GM12878 (cell line): Measurements from ENCODE around the gene MEI1. TPM values are rescaled to one million over a fixed set of nuclear protein-coding genes. Genes with fewer than 3 reads are reported as not detected.
A peak's percentile ranks its signal among the peaks of the same experiment; 100 is the strongest.

Experiments
- ATF7 ChIP-seq: fragments of 450-650 bp; IDR thresholded peaks from 2 replicates; pipeline ENCODE4 v1.6.1; 2016; ENCODE audit warnings: low read depth, mild to moderate bottlenecking
- BHLHE40 ChIP-seq, 2 experiments: fragments of 450-650 bp in 1 of 2; IDR thresholded peaks; 2 replicates each; pipeline ENCODE4 v1.6.1; 2011 to 2017; ENCODE audit warnings: low read depth in 2 of 2, borderline replicate concordance in 1 of 2, improper control_type of control experiment in 1 of 2, low read length in 1 of 2, mild to moderate bottlenecking in 1 of 2
- CREB1 ChIP-seq: IDR thresholded peaks from 2 replicates; pipeline ENCODE4 v1.6.1; 2012; ENCODE audit warnings: low read depth, mild to moderate bottlenecking, inconsistent platforms
- CREM ChIP-seq: IDR thresholded peaks from 2 replicates; pipeline ENCODE4 v1.6.1; 2014; ENCODE audit warnings: antibody characterized with exemption, low read depth
- EZH2 ChIP-seq: IDR thresholded peaks from 2 replicates; pipeline ENCODE4 v1.6.1; 2012; ENCODE audit warnings: low read depth, mild to moderate bottlenecking, control low read depth, inconsistent platforms, low read length, borderline replicate concordance; ENCODE audit not compliant: control insufficient read depth
- GABPA ChIP-seq: IDR thresholded peaks from 2 replicates; pipeline ENCODE4 v1.6.1; 2014; ENCODE audit warnings: antibody characterized with exemption, low read depth, mild to moderate bottlenecking, inconsistent platforms
- GATAD2B ChIP-seq: fragments of 450-650 bp; conservative IDR thresholded peaks from 2 replicates; pipeline ENCODE4 v1.6.1; 2017; ENCODE audit warnings: low read depth, mild to moderate bottlenecking, moderate library complexity
- HDGF ChIP-seq: fragments of 450-650 bp; IDR thresholded peaks from 2 replicates; pipeline ENCODE4 v1.6.1; 2016; ENCODE audit warnings: antibody characterized with exemption
- IKZF1 ChIP-seq: fragments of 450-650 bp; conservative IDR thresholded peaks from 2 replicates; pipeline ENCODE4 v1.6.1; 2017; ENCODE audit warnings: antibody characterized with exemption, mild to moderate bottlenecking
- MEF2A ChIP-seq: IDR thresholded peaks from 2 replicates; pipeline ENCODE4 v1.6.1; 2011; ENCODE audit warnings: low read depth, mild to moderate bottlenecking, low read length, moderate library complexity; ENCODE audit not compliant: insufficient read depth
- MEF2B ChIP-seq: fragments of 450-650 bp; IDR thresholded peaks from 2 replicates; pipeline ENCODE4 v1.6.1; 2018; ENCODE audit warnings: mild to moderate bottlenecking, moderate library complexity; ENCODE audit not compliant: partially characterized antibody, poor library complexity, severe bottlenecking
- MTA2 ChIP-seq: fragments of 450-650 bp; IDR thresholded peaks from 2 replicates; pipeline ENCODE4 v1.6.1; 2016; ENCODE audit warnings: low read depth, mild to moderate bottlenecking, moderate library complexity
- NR2C2 ChIP-seq: IDR thresholded peaks from 2 replicates; pipeline ENCODE4 v1.6.1; 2011; ENCODE audit warnings: borderline replicate concordance, low read depth; ENCODE audit not compliant: control insufficient read depth, insufficient read length
- RBBP5 ChIP-seq: fragments of 200-600 bp; sonication (generic); conservative IDR thresholded peaks from 2 replicates; pipeline ENCODE4 v1.6.1; 2016
- SIN3A ChIP-seq: IDR thresholded peaks from 2 replicates; pipeline ENCODE4 v1.6.1; 2012; ENCODE audit warnings: low read depth, low read length, improper control_type of control experiment
- SMARCA5 ChIP-seq: fragments of 450-650 bp; IDR thresholded peaks from 2 replicates; pipeline ENCODE4 v1.6.1; 2017; ENCODE audit warnings: mild to moderate bottlenecking
- SMC3 ChIP-seq: IDR thresholded peaks from 2 replicates; pipeline ENCODE4 v1.6.1; 2011; ENCODE audit warnings: low read length, improper control_type of control experiment, borderline replicate concordance
- SPI1 ChIP-seq: IDR thresholded peaks from 2 replicates; pipeline ENCODE4 v1.6.1; 2011; ENCODE audit warnings: low read depth, mild to moderate bottlenecking, low read length, moderate library complexity, borderline replicate concordance; ENCODE audit not compliant: insufficient read depth
- TBL1XR1 ChIP-seq: IDR thresholded peaks from 2 replicates; pipeline ENCODE4 v1.6.1; 2012; ENCODE audit warnings: low read depth, low read length, improper control_type of control experiment
- TCF12 ChIP-seq: IDR thresholded peaks from 2 replicates; pipeline ENCODE4 v1.6.1; 2011; ENCODE audit warnings: low read depth, mild to moderate bottlenecking, low read length
- TCF3 ChIP-seq: IDR thresholded peaks from 2 replicates; pipeline ENCODE4 v1.6.1; 2012; ENCODE audit warnings: low read depth, mild to moderate bottlenecking, low read length, borderline replicate concordance; ENCODE audit not compliant: insufficient read depth
- WRNIP1 ChIP-seq: IDR thresholded peaks from 2 replicates; pipeline ENCODE4 v1.6.1; 2011; ENCODE audit warnings: low read depth, low read length, improper control_type of control experiment, borderline replicate concordance
- ZNF384 ChIP-seq: IDR thresholded peaks from 2 replicates; pipeline ENCODE4 v1.6.1; 2012; ENCODE audit warnings: low read depth, mild to moderate bottlenecking, low read length, improper control_type of control experiment, borderline replicate concordance
- polyA plus RNA-seq, 11 experiments: library from polyadenylated mRNA; depleted of rRNA in 4 of 11; unstranded in 6 of 11; stranded (reverse) in 5 of 11; fragments of >200 nt; fragmentation: Nextera tagmentation in 4 of 11; fragmentation: Illumina TruSeq in 1 of 11; extraction: Ambion mirVana in 4 of 11; extraction: Trizol in 1 of 11; gene quantifications; 1 replicate in 1 of 11; 2 replicates in 10 of 11; pipeline versions ENCODE4 v1.2.1 to v1.2.3, GENCODE V29; 2011 to 2016; ENCODE audit warnings: inconsistent platforms in 2 of 11, missing spikeins in 2 of 11, low read depth in 1 of 11
- total RNA-seq, 4 experiments: library from RNA; depleted of rRNA in 3 of 4; stranded (reverse); fragments of >200 nt in 3 of 4; fragmentation: Illumina TruSeq in 1 of 4; extraction: Trizol in 1 of 4; gene quantifications; 2 replicates each; pipeline versions ENCODE4 v1.2.1 to v1.2.3, GENCODE V29; 2013 to 2021
- TF ChIP-seq, protein P1 (sequence below): fragments of 450-650 bp; IDR thresholded peaks from 2 replicates; pipeline ENCODE4 v1.6.1; 2016; ENCODE audit warnings: mild to moderate bottlenecking
- TF ChIP-seq, protein P2 (sequence below), 3 experiments: IDR thresholded peaks in 2 of 3; conservative IDR thresholded peaks in 1 of 3; 2 replicates each; pipeline ENCODE4 v1.5.1; 2011; ENCODE audit warnings: low read depth in 3 of 3, low read length in 3 of 3, mild to moderate bottlenecking in 3 of 3, control low read depth in 2 of 3, moderate library complexity in 2 of 3, inconsistent platforms in 1 of 3, mixed read lengths in 1 of 3; ENCODE audit not compliant: control insufficient read depth in 2 of 3, insufficient read depth in 1 of 3; ENCODE audit errors: extremely low read depth in 1 of 3
- TF ChIP-seq, protein P3 (sequence below): IDR thresholded peaks from 2 replicates; pipeline ENCODE4 v1.6.1; 2011; ENCODE audit warnings: borderline replicate concordance, low read depth, mild to moderate bottlenecking, moderate library complexity, mixed read lengths, low read length; ENCODE audit not compliant: insufficient read depth; ENCODE audit errors: extremely low read length

MEI1 gene
- total and polyA plus RNA-seq, 10 of the 15 experiments (the other 5 are each of a cell fraction or from before 2014, with no cell fraction given) = 27.9 to 48.9 (median 35.8) TPM

DNA sequence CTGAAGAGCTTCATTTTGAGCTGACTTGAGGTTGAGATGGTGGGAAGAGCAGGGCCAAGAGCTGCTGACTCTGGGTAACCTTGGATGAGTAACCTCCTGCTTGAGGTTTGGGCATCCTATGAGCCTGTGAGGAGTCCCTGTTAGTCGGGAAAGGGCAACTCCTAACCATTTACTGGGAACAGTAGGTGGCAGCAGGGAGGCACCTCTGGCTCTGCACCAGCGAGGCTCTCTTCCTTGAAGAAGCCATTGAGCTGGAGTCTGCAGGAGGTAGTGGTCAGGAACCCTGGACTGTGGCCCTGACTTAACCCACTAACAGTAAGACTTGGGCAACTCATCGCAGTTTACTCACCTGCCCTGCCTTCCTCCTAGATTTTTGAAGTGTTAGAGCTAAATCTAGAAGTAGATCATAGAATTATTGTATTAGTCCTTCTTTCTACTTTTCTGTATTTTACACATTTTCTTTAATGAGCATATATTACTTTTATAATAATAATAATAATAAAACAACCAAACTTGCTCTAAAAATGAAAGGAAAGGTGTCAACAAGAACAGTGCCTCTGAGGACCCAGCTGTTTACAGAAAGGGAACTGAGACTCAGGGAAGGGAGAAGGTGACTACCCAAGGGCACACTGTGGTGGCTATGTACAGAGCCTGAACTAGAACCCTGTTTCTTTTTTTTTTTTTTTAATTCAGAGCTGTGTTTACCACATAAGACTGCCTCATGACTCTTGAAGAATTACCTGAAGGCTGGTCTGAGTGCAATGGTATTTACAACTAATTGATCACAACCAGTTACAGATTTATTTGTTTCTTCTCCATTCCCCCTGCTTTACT, 47.5 kb downstream of the MEI1 start (continued):
- TF ChIP-seq, protein P1, sequence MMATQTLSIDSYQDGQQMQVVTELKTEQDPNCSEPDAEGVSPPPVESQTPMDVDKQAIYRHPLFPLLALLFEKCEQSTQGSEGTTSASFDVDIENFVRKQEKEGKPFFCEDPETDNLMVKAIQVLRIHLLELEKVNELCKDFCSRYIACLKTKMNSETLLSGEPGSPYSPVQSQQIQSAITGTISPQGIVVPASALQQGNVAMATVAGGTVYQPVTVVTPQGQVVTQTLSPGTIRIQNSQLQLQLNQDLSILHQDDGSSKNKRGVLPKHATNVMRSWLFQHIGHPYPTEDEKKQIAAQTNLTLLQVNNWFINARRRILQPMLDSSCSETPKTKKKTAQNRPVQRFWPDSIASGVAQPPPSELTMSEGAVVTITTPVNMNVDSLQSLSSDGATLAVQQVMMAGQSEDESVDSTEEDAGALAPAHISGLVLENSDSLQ = no peak
- TF ChIP-seq SMC3 (peak; percentile 51; the same call in 1 of the 2 replicates), ZNF384 (peak; percentile 97), SIN3A (peak; percentile 65; the same call in 1 of the 2 replicates), CREM (0 out of 2 replicates have a peak, but pooled peaks have one; percentile 15), HDGF (0 out of 2 replicates have a peak, but pooled peaks have one; percentile 24), MEF2B (peak; percentile 20), MEF2A (0 out of 2 replicates have a peak, but pooled peaks have one; percentile 17), RBBP5 (no peak), TBL1XR1 (no peak), GABPA (no peak), EZH2 (no peak), SMARCA5 (peak; percentile 89), GATAD2B (0 out of 2 replicates have a peak, but pooled peaks have one; percentile 13), NR2C2 (no peak), TCF12 (peak; percentile 92), CREB1 (no peak), IKZF1 (peak; percentile 40; the same call in 1 of the 2 replicates), MTA2 (0 out of 2 replicates have a peak, but pooled peaks have one; percentile 26), SPI1 (peak; percentile 94), BHLHE40 (IDR thresholded peaks at IDR 0.05; ENCODE audit: borderline replicate concordance in 1 of 2, low read depth in 2 of 2, low read length in 1 of 2) (peak in 1 of 2 experiments; percentile 48; a peak in 1 of 4 replicates), ATF7 (peak; percentile 58; the same call in 1 of the 2 replicates), TCF3 (peak; percentile 80), WRNIP1 (peak; percentile 66; the same call in 1 of the 2 replicates)
- TF ChIP-seq, protein P2, sequence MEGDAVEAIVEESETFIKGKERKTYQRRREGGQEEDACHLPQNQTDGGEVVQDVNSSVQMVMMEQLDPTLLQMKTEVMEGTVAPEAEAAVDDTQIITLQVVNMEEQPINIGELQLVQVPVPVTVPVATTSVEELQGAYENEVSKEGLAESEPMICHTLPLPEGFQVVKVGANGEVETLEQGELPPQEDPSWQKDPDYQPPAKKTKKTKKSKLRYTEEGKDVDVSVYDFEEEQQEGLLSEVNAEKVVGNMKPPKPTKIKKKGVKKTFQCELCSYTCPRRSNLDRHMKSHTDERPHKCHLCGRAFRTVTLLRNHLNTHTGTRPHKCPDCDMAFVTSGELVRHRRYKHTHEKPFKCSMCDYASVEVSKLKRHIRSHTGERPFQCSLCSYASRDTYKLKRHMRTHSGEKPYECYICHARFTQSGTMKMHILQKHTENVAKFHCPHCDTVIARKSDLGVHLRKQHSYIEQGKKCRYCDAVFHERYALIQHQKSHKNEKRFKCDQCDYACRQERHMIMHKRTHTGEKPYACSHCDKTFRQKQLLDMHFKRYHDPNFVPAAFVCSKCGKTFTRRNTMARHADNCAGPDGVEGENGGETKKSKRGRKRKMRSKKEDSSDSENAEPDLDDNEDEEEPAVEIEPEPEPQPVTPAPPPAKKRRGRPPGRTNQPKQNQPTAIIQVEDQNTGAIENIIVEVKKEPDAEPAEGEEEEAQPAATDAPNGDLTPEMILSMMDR (IDR thresholded peaks at IDR 0.05 in 2 of 3, conservative IDR thresholded peaks at IDR 0.05 in 1 of 3; ENCODE audit: control insufficient read depth in 2 of 3, extremely low read depth in 1 of 3, insufficient read depth in 1 of 3, low read depth in 3 of 3, low read length in 3 of 3) = peak; percentile 75 to 81 (median 77)
- TF ChIP-seq, protein P3, sequence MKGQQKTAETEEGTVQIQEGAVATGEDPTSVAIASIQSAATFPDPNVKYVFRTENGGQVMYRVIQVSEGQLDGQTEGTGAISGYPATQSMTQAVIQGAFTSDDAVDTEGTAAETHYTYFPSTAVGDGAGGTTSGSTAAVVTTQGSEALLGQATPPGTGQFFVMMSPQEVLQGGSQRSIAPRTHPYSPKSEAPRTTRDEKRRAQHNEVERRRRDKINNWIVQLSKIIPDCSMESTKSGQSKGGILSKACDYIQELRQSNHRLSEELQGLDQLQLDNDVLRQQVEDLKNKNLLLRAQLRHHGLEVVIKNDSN = no peak
